Measurements from ENCODE around the gene VWA7. TPM values are rescaled to one million over a fixed set of nuclear protein-coding genes. Genes with fewer than 3 reads are reported as not detected.

The VWA7 gene
- total RNA-seq, 2 donors from 2014 or later: 6.1 to 10.1 TPM

GRCh38 chr6:31778999-31779885 is 2.1 kb upstream of the VWA7 start:
- Histone ChIP-seq H3K4me1 (peaks cover 4% of the 10 kb centered on the region), H3K27me3 (no peaks in the 10 kb centered on the region), H3K27ac (no peak overlapping the region), H3K9ac (ENCODE audit: low read depth in 2 of 2, low read length in 2 of 2) (no peak overlapping the region), H3K4me3 (no peak overlapping the region), H3K36me3 (no peaks in the 10 kb centered on the region), H3K9me3 (no peaks in the 10 kb centered on the region)
- no peak for DNase-seq
- no peak for TF ChIP-seq CTCF (IDR thresholded peaks at IDR 0.05)
- intact Hi-C loops (cut with DNase I): no loop called here

GRCh38 chr6:31778193-31778592 is 1.1 kb upstream of the VWA7 start:
- no peak for DNase-seq
- Histone ChIP-seq H3K27ac (no peak overlapping the region), H3K4me1 (peaks cover 4% of the 10 kb centered on the region), H3K4me3 (no peak overlapping the region), H3K9ac (ENCODE audit: low read depth in 2 of 2, low read length in 2 of 2) (no peak overlapping the region), H3K36me3 (no peaks in the 10 kb centered on the region), H3K27me3 (no peaks in the 10 kb centered on the region), H3K9me3 (no peaks in the 10 kb centered on the region)
- intact Hi-C loops (cut with DNase I): no loop called here
- TF ChIP-seq CTCF (IDR thresholded peaks at IDR 0.05): no peak

- no peaks in the 10 kb centered on the region for H3K36me3 ChIP-seq
- intact Hi-C loops (cut with DNase I): no loop called here
Observed at GRCh38 chr6:31777667-31778050, 531 bp upstream of the VWA7 start.

GRCh38 chr6:31776485-31776988 is 591 bp downstream of the VWA7 start:
- Histone ChIP-seq H3K36me3 (no peaks in the 10 kb centered on the region), H3K4me1 (peaks cover 4% of the 10 kb centered on the region), H3K9me3 (no peaks in the 10 kb centered on the region), H3K4me3 (no peak overlapping the region), H3K27me3 (no peaks in the 10 kb centered on the region), H3K27ac (peak overlapping the region; percentile 61), H3K9ac (ENCODE audit: low read depth in 2 of 2, low read length in 2 of 2) (peak overlapping the region; percentile 9 to 84)
- DNase-seq: peak; percentile 52
- intact Hi-C loops (cut with DNase I): no loop called here
- no peak for TF ChIP-seq CTCF (IDR thresholded peaks at IDR 0.05)

More at GRCh38 chr6:31777667-31778050, 531 bp upstream of the VWA7 start:
- Histone ChIP-seq H3K4me3 (no peak overlapping the region), H3K27me3 (no peaks in the 10 kb centered on the region), H3K4me1 (peaks cover 4% of the 10 kb centered on the region), H3K9ac (ENCODE audit: low read depth in 2 of 2, low read length in 2 of 2) (peak overlapping the region in 1 of 2 donors; percentile 84), H3K27ac (peak overlapping the region; percentile 61), H3K9me3 (no peaks in the 10 kb centered on the region)
- DNase-seq: no peak
- no peak for TF ChIP-seq CTCF (IDR thresholded peaks at IDR 0.05)

- H3K9ac ChIP-seq (ENCODE audit: low read depth in 2 of 2, low read length in 2 of 2): peak overlapping the region in 1 of 2 donors; percentile 84
- intact Hi-C loops (cut with DNase I): no loop called here
- H3K4me3 ChIP-seq: no peak overlapping the region
- H3K4me1 ChIP-seq: peaks cover 4% of the 10 kb centered on the region
- no peaks in the 10 kb centered on the region for H3K9me3 ChIP-seq
- no peak for DNase-seq
- no peak for TF ChIP-seq CTCF (IDR thresholded peaks at IDR 0.05)
- H3K27me3 ChIP-seq: no peaks in the 10 kb centered on the region
- no peaks in the 10 kb centered on the region for H3K36me3 ChIP-seq
- H3K27ac ChIP-seq: peak overlapping the region; percentile 33
Observed at GRCh38 chr6:31775633-31776484, 1.3 kb downstream of the VWA7 start.

Measured in colonic mucosa (tissue), 4 donors.